ENCODE data around the gene KIR3DL2. TPM values are rescaled to one million over a fixed set of nuclear protein-coding genes. Genes with fewer than 3 reads are reported as not detected.
"Not testable (repeated sequence)": the region's sequence is repeated elsewhere in the genome, so short reads cannot be mapped to it uniquely, and the experiment has no call there.

Gene KIR3DL2
- total RNA-seq, 4 donors from 2014 or later: not detected

DNA sequence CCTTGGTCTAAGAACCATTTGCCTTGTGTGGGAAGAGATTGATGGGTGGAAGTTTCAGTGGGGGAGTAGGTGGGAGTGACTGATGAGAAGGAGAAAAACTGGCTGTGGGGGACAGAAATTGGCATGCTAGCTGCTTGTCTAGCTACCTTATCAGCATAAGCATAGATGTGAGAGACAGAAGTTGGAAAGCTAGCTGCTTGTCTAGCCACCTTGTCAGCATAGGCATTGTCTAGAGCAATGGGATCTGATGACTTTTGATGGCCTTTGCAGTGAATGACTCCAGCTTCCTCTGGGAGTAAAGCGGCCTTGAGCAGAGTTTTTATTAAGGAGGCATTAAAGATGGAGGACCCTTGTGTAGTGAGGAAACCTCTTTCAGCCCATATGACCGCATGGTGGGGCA lies 45.8 kb downstream of the KIR3DL2 start:
- H3K9me3 ChIP-seq: no peaks in the 10 kb centered on the region
- no peak for TF ChIP-seq POLR2A (IDR thresholded peaks at IDR 0.05)
- TF ChIP-seq, protein P1, sequence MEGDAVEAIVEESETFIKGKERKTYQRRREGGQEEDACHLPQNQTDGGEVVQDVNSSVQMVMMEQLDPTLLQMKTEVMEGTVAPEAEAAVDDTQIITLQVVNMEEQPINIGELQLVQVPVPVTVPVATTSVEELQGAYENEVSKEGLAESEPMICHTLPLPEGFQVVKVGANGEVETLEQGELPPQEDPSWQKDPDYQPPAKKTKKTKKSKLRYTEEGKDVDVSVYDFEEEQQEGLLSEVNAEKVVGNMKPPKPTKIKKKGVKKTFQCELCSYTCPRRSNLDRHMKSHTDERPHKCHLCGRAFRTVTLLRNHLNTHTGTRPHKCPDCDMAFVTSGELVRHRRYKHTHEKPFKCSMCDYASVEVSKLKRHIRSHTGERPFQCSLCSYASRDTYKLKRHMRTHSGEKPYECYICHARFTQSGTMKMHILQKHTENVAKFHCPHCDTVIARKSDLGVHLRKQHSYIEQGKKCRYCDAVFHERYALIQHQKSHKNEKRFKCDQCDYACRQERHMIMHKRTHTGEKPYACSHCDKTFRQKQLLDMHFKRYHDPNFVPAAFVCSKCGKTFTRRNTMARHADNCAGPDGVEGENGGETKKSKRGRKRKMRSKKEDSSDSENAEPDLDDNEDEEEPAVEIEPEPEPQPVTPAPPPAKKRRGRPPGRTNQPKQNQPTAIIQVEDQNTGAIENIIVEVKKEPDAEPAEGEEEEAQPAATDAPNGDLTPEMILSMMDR (IDR thresholded peaks at IDR 0.05 in 4 of 5, conservative IDR thresholded peaks at IDR 0.05 in 1 of 5): no peak
- no peak overlapping the region for H3K4me3 ChIP-seq
- DNase-seq (no peak), ATAC-seq (no peak)
- no peaks in the 10 kb centered on the region for H3K4me1 ChIP-seq
- no peak overlapping the region for H3K27ac ChIP-seq
- in situ Hi-C loops (cut with MboI; ENCODE audit: low sequenced_read_pairs in 4 of 4) (no loop called here), intact Hi-C loops (cut with DNase I; ENCODE audit: low total_unique reads) (no loop called here)
- no peaks in the 10 kb centered on the region for H3K27me3 ChIP-seq
- no peaks in the 10 kb centered on the region for H3K36me3 ChIP-seq

DNA sequence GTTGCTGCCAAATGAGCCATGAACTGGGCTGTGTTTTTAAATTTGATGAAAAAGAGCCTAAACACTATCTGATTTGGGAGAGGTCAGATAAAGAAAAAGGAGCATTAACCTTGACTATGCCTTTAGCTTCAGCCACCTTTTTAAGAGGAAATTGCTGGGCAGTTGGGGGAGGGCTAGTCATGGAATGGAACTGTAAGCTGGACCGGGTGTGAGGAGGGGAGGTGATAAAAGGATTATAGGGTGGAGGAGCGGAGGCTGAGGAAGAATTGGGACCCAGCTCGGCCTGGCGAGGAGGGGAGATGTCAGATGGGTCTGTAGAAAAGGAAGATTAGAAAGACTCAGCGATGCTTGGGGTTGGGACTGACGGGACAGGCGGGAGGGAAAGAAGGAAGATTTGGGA lies 48.4 kb downstream of the KIR3DL2 start:
- H3K4me1 ChIP-seq; H3K36me3 ChIP-seq; in situ Hi-C loops (cut with MboI; ENCODE audit: low sequenced_read_pairs in 4 of 4); intact Hi-C loops (cut with DNase I; ENCODE audit: low total_unique reads); H3K4me3 ChIP-seq; H3K9me3 ChIP-seq; ATAC-seq; DNase-seq; H3K27ac ChIP-seq; H3K27me3 ChIP-seq: not testable (repeated sequence)

DNA sequence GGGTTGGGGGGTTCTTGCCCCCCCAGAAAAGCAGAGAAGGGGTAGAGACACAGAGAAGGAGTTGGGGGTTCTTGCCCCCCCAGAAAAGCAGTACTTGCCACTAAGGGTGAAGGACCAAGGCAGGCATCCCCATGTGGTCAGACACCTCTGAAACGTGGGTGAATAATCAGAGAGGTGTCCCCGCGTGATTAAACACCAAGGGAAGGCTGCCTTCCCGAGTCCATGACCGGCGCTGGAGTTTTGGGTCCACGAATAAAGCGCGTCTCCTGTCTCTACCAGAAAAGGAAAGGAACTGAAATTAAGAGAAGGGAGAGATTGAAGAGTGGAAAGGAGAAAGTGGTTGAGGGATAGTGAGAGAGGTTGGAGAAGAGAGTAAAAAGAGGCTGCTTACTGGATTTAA lies 49.4 kb downstream of the KIR3DL2 start:
- H3K27ac ChIP-seq; H3K27me3 ChIP-seq; in situ Hi-C loops (cut with MboI; ENCODE audit: low sequenced_read_pairs in 4 of 4); H3K4me1 ChIP-seq; ATAC-seq; H3K9me3 ChIP-seq; DNase-seq; H3K4me3 ChIP-seq; H3K36me3 ChIP-seq; intact Hi-C loops (cut with DNase I; ENCODE audit: low total_unique reads): not testable (repeated sequence)

DNA sequence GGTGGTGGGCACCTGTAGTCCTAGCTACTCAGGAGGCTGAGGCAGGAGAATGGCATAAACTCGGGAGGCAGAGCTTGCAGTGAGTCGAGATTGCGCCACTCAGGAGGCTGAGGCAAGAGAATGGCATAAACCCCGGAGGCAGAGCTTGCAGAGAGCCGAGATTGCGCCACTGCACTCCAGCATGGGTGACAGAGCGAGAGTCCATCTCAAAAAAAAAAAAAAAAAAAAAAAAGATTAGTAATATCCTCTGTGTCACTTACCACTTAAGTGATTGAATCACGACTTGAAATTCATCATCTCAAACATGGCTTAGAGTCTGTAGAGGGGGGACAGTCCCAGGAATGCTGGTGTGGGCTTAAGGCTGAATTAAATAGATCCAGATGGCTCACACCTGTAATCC lies 50.9 kb downstream of the KIR3DL2 start:
- H3K4me1 ChIP-seq; H3K27me3 ChIP-seq; DNase-seq; H3K36me3 ChIP-seq; ATAC-seq; intact Hi-C loops (cut with DNase I; ENCODE audit: low total_unique reads); H3K4me3 ChIP-seq; in situ Hi-C loops (cut with MboI; ENCODE audit: low sequenced_read_pairs in 4 of 4); H3K27ac ChIP-seq; H3K9me3 ChIP-seq: not testable (repeated sequence)

DNA sequence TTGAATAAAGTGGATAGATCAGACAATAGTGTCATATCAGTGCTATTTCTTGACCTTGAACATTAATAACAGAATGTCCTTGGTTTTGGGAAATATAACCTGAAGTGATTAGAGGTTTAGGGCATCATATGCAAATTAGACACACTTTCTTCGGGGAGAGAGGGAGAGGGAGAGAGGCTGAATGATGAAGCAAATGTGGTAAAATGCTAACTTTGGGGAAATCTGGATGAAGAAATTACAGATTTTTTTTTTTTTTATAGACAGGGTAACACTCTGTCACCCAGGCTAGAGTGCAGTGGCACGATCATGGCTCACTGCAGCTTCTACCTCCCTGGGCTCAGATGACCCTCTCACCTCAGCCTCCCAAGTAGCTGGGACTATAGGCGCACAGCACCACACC lies 51.8 kb downstream of the KIR3DL2 start:
- no peaks in the 10 kb centered on the region for H3K4me1 ChIP-seq
- intact Hi-C loops (cut with DNase I; ENCODE audit: low total_unique reads) (no loop called here), in situ Hi-C loops (cut with MboI; ENCODE audit: low sequenced_read_pairs in 4 of 4) (no loop called here)
- no peak overlapping the region for H3K4me3 ChIP-seq
- no peak for ATAC-seq
- H3K27me3 ChIP-seq: no peaks in the 10 kb centered on the region
- H3K27ac ChIP-seq: no peak overlapping the region
- no peak for TF ChIP-seq POLR2A (IDR thresholded peaks at IDR 0.05)
- TF ChIP-seq, protein P1 (IDR thresholded peaks at IDR 0.05 in 4 of 5, conservative IDR thresholded peaks at IDR 0.05 in 1 of 5): no peak
- DNase-seq: no peak
- H3K9me3 ChIP-seq: no peaks in the 10 kb centered on the region
- no peaks in the 10 kb centered on the region for H3K36me3 ChIP-seq

DNA sequence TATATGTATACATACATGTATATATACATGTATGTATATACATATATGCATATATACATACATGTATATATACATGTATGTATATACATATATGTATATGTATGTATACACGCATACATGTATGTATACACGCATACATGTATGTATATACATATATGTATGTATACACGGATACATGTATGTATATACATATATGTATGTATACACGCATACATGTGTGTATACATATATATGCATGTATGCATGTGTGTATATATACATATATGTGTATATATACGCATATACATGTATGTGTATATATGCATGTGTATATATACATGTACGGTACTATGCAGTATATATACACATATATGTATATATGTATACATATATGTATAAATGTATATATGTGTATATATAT lies 53.1 kb downstream of the KIR3DL2 start:
- no peak for DNase-seq
- in situ Hi-C loops (cut with MboI; ENCODE audit: low sequenced_read_pairs in 4 of 4): no loop called here
- TF ChIP-seq POLR2A (IDR thresholded peaks at IDR 0.05): no peak
- TF ChIP-seq, protein P1 (IDR thresholded peaks at IDR 0.05 in 4 of 5, conservative IDR thresholded peaks at IDR 0.05 in 1 of 5): no peak
- H3K4me3 ChIP-seq: no peak overlapping the region
- H3K27ac ChIP-seq: no peak overlapping the region
- intact Hi-C loops (cut with DNase I; ENCODE audit: low total_unique reads): no loop called here
- H3K9me3 ChIP-seq: no peaks in the 10 kb centered on the region
- no peaks in the 10 kb centered on the region for H3K4me1 ChIP-seq
- ATAC-seq: no peak
- H3K27me3 ChIP-seq: no peaks in the 10 kb centered on the region
- H3K36me3 ChIP-seq: no peaks in the 10 kb centered on the region

DNA sequence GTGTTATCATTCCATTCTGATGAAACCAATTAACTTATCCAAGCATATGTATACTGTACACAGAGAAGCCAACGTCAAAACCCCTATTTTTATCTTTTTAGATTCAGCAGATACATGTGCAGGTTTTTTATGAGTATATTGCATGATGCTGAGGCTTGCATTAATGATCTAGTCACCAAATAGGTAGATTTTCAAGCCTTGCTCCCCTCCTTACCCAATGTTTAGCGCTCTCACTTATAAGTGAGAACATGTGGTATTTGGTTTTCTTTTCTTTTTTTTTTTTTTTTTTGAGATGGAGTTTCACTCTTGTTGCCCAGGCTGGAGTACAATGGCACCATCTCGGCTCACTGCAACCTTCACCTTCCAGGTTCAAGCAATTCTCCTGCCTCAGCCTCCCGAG lies 54.0 kb downstream of the KIR3DL2 start:
- ATAC-seq; H3K27ac ChIP-seq; DNase-seq; H3K27me3 ChIP-seq; H3K9me3 ChIP-seq; H3K36me3 ChIP-seq; in situ Hi-C loops (cut with MboI; ENCODE audit: low sequenced_read_pairs in 4 of 4); intact Hi-C loops (cut with DNase I; ENCODE audit: low total_unique reads); H3K4me1 ChIP-seq; H3K4me3 ChIP-seq: not testable (repeated sequence)
